Measurements from ENCODE around the gene C1orf116.

The C1orf116 gene

DNA sequence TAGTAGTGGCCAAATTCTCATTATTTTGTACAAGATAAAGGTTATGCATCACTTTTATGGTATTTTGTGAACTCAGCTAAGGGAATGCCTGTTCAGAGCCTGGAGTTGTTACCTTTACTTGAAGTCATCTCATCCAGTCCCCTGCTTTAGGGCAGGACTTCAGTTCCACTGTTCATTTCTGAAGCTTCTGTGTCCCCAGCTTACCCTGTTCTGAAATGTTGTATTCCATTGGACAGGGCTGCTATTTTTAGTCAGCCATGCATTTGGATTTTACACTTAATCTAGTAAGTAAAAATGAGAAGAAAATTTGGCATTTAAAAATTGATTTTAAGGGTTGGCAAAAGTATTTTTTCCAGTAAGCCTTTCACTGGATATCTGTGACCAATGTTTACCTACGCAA lies 44.5 kb upstream of the C1orf116 start:
- DNase-seq (ENCODE audit: low spot score): no peak
- in situ Hi-C loops (cut with MboI; ENCODE audit: low pct_unique_long_range_greater_than_20kb, low sequenced_read_pairs, unreplicated experiment): loop anchor here (10.0 to 25.0 kb wide), 2 partner anchors 328 to 410 kb away; partner anchors contain the start of gene CR1
- no peak for TF ChIP-seq CTCF (IDR thresholded peaks at IDR 0.05; ENCODE audit: extremely low read depth, insufficient read depth, missing control alignments)

DNA sequence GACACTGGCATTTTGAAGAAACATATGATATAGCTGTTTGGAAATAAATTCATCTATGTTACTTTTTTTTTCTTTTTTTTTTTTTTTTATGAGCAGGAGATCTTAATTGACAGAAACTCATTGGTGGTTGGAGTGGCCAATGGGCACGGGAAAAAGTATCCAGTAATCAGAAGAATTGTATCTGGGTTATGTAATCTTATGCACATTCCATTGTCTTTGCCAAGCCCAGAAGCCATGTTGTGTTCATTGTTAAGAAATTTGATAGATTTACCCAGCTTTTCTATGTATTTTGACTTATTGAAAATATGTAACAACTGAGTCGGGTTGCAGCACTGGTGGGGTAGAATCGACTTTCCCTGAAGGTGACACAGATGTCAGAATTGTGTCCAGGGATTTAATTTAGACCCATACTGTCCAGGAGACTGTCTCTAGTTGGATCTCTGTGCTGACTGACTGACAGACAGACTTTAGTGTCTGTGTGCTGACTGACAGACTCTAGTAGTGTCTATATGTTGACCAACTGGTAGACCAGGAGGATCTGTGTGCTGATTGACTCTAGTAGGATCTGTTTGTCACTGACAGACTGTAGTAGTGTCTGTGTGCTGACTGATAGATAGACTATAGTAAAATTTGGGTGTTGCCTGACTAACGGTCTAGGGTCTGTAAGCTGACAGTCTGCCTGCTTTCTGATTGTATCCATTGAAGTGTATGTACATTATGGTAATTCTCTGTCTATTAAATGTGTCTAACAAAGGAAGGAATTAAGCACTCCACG lies 43.8 kb upstream of the C1orf116 start:
- in situ Hi-C loops (cut with MboI; ENCODE audit: low pct_unique_long_range_greater_than_20kb, low sequenced_read_pairs, unreplicated experiment): loop anchor here (10.0 to 25.0 kb wide), 2 partner anchors 328 to 411 kb away; partner anchors contain the start of gene CR1
- TF ChIP-seq CTCF (IDR thresholded peaks at IDR 0.05; ENCODE audit: extremely low read depth, insufficient read depth, missing control alignments): no peak
- no peak for DNase-seq (ENCODE audit: low spot score)

DNA sequence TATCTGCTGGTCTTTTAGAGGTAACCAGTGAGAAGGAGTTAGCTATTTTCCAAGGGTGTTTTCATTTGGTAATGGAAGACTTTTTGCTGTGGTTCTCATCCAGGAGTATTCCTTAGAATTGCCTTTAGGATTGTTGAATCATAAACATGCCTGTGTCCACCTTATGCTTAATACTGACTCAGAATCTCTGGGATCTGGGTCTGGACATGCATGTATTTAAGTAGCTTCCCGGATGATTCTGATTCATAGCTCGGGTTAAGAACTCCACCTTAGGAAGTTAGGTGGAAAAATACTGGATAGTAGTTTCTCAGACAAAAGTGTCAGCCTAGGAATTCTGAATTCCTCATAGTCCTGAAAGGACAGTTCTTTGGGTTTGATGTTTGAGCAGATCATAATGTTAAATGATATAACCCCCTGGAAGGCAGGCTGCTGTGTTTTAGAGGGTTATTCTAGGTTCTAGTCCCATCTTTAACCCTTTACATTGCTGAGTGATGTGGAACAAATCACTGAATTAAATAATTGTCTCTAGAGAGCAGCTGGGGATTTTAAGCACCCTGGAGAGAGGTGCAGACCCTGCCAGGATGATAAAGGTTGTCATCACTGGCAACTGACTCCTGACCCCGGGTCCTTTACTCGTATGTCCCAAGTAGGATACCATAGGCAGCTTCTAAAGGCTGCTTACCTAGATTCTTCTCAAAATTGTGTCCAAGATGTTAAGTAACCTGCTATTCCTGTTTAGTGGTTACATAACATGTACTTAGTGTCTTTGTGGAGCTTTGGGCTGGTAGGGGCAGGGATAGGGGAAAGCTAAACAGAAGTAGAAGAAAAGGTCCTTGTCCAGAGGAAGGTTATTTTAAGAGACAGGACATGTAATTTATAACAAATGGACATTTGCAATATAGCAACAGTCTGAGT lies 41.6 kb upstream of the C1orf116 start:
- in situ Hi-C loops (cut with MboI; ENCODE audit: low pct_unique_long_range_greater_than_20kb, low sequenced_read_pairs, unreplicated experiment): loop anchor here (10.0 kb wide), 1 partner anchor 331 kb away; no protein-coding TSS in a partner anchor
- DNase-seq (ENCODE audit: low spot score): no peak

GRCh38 chr1:207072233-207072632 lies 39.7 kb upstream of the C1orf116 start:
- TF ChIP-seq CTCF (IDR thresholded peaks at IDR 0.05; ENCODE audit: extremely low read depth, insufficient read depth, missing control alignments): no peak
- DNase-seq (ENCODE audit: low spot score): no peak
- in situ Hi-C loops (cut with MboI; ENCODE audit: low pct_unique_long_range_greater_than_20kb, low sequenced_read_pairs, unreplicated experiment): loop anchor here (10.0 kb wide), 1 partner anchor 333 kb away; no protein-coding TSS in a partner anchor

More for the DNA sequence above, 41.6 kb upstream of the C1orf116 start:
- TF ChIP-seq CTCF (IDR thresholded peaks at IDR 0.05; ENCODE audit: extremely low read depth, insufficient read depth, missing control alignments): no peak

DNA sequence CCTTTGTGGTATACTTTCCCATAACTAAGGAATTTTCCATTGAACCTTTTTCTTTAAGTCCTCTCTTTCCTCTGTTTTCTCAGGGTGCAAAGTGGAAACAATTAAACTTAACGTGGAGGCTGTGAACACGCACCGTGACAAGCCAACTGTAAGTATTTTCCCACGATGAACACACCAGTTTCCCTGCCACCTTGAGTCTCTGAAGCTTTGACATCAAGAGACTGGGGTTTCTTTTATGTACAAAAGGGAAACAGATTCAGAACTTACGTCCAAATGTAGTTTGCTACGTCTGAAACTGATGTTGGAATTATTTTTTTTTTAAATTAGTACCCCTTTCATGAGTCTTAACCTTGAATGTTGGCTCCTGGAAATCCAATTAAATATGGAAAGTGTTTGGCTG lies 38.9 kb upstream of the C1orf116 start:
- no peak for DNase-seq (ENCODE audit: low spot score)
- in situ Hi-C loops (cut with MboI; ENCODE audit: low pct_unique_long_range_greater_than_20kb, low sequenced_read_pairs, unreplicated experiment): loop anchor here (10.0 kb wide), 1 partner anchor 333 kb away; no protein-coding TSS in a partner anchor
- no peak for TF ChIP-seq CTCF (IDR thresholded peaks at IDR 0.05; ENCODE audit: extremely low read depth, insufficient read depth, missing control alignments)

DNA sequence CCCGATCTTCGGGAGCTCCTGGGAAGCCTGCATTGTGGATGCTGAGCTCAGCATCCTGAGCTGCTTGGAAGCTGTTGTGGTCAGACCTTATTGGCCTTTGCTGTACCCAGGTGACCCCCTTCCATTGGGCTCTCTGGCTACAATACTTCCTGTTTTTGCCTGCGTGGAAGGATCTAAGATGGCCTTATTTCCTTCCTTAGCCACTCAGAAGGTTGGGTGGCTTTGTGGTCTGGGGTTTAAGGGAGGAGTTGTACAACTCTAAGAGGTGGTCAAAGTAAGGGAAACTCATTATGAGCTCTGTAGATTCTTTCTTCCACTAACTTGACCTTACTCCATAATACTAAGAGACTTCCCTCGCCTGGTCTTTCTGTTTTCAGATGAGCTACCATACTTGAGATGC lies 38.3 kb upstream of the C1orf116 start:
- in situ Hi-C loops (cut with MboI; ENCODE audit: low pct_unique_long_range_greater_than_20kb, low sequenced_read_pairs, unreplicated experiment): loop anchor here (10.0 kb wide), 1 partner anchor 334 kb away; no protein-coding TSS in a partner anchor
- no peak for DNase-seq (ENCODE audit: low spot score)
- no peak for TF ChIP-seq CTCF (IDR thresholded peaks at IDR 0.05; ENCODE audit: extremely low read depth, insufficient read depth, missing control alignments)
